Measurements from ENCODE around the gene C6orf120.
A peak's percentile ranks its signal among the peaks of the same experiment; 100 is the strongest.

The C6orf120 gene

DNA sequence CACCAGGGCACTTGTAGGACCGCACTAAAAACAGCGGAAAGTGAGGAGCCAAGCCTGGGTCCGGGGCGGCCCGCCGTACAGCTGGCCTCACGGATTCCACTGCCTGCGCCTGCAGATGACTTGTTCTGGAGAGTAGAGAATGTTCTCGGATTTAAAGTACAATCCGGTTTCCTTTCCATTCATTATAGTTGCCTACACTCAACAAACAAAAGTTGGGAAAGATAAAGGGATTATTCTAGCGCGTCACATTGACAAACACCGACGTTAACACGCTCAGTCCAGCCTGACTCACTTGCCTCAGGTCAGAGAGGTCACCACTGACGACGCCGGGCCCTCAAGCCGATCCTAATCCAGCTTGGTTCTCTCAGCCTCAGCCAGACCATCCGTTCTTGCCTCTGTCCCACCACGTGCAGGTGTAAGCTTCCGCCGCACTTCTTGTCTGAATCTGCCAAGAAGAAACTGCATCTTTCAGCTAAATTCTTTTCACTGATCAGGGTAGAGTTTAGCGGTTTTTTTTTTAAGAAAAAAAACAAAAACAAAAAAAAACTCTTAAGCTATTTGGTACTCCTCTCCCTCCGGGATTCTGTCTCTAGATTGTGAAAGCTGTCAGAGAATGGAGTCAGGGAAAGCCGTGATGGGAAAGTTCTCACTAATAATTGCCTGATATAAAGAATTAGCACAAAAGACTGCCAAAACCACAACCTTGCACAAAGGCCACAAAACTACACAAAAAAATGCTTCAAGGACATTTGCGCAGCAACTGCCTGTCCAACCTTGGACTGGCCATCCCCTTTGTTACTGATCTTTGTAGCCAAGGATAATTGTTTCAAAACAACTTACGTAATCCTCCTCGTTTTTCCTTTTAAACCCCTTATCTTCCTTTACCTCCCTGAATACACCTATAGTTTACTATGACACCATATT is 23.5 kb downstream of the C6orf120 start:
- no peak for DNase-seq (ENCODE audit: low spot score)

DNA sequence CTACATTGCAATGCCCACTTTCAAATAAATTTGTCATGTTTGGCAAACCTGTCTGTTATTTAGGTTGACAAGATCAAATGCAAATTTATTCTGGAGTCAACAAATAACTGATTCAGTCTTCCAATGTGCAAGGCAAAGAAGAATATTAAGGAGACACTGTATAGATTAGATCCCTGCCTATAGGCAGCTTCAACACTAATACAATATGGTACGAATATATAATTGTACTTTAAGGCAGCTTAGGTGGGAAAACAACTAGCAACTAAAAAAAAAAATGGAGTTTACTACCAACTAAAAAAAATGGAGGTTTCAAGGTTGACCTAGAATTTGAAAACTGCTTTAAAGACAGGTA is 24.1 kb downstream of the C6orf120 start:
- DNase-seq (ENCODE audit: low spot score): no peak

DNA sequence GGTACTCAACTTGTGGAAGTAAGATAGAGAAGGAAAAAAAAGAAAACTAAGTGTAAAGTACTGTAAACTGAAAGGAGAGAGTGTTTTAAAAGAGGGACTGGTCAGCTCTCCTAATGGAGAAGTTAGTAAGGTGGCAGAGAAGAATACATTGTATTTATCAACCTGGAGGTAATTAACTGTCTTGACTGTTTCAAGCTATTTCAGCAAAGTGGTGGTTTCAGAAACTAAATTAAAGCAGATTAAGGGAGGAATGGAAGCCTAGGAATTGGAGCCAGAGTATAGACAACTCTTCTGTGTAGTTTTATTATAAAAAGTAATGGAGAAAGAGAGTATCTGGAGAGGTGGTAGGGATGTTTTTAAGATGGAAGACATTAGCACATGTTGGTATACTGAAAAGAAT is 25.0 kb downstream of the C6orf120 start:
- no peak for DNase-seq (ENCODE audit: low spot score)

DNA sequence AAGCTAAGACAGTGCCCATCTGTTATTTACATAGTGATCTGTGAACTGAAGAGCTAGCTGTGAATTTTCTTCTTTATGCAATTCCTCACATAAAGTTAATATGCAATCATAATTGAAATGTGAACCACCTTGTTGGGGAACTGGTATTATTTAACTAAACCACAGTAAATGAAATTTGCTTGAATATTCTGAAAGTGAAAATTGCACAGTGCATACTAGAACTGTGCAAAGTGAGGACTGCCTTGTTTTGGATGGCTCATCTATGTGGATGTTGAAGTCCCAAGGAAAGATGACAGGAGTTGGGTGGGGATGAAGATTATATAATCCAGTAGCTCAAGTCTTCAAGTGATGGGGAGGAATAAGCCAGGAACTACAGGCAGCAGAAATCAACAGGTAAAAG is 28.0 kb downstream of the C6orf120 start:
- DNase-seq (ENCODE audit: low spot score): no peak

DNA sequence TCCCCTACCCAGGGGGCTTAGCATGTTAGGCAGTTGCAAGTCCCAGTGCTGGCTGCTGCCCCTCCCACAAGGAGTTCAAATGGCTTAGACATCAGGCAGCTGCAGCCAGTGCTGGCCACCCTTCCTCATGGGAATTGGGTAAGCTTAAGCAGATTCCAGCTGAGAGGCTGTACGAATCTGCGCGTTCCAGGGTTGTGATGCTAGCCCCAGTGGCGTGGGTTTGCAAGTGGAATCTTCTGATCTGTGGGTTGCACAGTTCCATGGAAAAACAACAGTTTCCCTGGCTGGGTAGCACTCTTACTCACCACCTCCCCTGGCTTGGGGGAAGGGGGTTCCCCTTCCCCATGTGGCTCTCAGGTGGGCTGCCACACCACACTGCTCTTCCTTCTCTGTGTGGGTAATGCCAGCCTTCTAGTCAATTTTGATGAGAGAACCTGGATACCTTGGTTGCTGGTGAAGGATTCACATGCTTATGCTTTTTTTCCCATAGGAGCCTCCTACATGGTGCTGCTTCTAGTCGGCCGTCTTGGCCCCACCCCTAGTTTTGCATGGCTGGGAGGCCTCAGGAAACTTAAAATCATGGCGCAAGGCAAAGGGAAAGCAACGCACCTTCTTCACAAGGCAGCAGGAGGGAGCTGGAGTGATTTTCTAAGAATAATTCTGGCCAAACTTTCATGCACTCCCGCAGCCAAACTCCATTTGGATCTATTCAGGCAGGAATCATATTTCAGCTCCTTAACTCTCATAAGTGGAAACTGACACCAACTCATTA is 36.5 kb downstream of the C6orf120 start:
- no peak for DNase-seq (ENCODE audit: low spot score)

DNA sequence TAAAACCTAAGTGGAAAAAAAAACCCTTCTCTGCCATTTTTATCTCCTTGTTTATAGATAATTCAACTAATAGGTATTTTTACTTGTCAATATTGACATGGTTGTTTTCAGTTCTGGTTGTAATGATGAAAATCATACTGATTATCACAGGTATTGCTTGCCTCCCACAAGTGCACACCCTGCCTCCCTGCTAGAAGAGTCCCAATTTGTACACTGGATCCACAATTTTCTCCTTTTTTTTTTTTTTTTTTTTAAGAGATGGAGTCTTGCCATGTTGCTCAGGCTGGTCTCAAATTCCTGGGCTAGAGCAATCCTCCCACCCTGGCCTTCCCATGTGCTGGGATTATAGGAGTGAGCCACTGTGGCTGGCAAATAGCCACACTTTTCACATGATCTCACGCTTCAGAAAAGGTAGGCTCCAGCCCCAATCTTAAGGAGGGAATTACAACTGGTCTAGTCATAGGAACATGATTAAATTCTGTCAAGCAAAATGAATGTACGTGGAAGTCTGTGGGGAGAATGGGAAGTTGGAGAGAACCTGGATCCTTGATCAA is 37.1 kb downstream of the C6orf120 start:
- no peak for DNase-seq (ENCODE audit: low spot score)

DNA sequence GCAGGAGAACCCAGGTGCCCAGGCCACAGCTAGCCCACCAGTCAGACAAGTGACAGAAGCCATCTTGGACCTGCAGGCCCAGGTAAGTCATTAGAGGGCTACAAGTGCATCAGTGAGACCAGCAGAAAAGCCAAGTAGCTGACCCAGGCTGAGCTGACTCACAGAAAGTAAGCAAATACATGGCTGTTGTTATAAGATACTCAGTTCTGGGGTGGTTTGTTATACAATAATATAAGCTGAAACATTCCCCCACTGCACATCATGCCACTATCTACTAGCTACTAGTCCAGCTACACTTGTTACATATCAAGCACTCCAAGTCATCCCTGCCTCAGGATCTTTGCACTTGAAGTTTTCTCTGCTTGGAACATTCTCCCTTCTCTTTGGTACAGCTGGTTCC is 39.4 kb downstream of the C6orf120 start:
- no peak for DNase-seq (ENCODE audit: low spot score)

DNA sequence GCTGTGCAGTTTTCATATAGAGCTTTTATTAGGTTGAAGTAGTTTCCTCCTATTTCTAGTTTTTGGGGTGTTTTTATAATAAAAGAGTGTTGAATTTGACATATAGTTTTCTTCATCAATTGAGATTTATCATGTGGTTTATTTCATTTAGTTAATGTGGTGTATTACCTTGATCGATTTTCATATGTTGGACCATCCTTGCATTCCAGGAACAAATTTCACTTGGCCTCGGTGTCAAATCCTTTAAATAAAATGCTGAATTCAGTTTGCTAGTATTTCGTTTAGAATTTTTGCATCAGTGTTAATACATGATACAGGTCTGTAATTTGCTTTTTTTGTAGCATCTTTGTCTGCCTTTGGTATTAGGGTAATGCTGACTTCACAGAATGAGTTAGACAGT is 43.5 kb downstream of the C6orf120 start:
- no peak for DNase-seq (ENCODE audit: low spot score)

DNA sequence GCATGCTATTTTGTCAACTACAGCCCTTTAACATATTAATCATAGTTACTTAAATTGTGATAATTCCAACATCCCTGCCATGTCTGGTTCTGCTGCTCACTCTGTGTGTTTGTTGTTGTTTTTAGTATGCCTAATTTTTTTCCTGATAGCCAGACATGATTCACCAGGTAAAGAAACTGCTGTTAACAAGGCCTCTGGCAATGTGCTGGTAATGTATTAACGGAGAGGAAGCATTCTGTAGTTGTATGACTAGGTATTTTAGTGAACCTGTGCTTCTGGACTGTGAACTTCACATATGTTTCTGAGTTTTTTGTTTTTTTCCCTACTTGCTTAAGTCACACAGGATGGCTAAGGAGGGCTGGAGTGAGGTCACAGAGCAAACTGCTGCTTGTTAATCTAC is 44.6 kb downstream of the C6orf120 start:
- DNase-seq (ENCODE audit: low spot score): no peak

DNA sequence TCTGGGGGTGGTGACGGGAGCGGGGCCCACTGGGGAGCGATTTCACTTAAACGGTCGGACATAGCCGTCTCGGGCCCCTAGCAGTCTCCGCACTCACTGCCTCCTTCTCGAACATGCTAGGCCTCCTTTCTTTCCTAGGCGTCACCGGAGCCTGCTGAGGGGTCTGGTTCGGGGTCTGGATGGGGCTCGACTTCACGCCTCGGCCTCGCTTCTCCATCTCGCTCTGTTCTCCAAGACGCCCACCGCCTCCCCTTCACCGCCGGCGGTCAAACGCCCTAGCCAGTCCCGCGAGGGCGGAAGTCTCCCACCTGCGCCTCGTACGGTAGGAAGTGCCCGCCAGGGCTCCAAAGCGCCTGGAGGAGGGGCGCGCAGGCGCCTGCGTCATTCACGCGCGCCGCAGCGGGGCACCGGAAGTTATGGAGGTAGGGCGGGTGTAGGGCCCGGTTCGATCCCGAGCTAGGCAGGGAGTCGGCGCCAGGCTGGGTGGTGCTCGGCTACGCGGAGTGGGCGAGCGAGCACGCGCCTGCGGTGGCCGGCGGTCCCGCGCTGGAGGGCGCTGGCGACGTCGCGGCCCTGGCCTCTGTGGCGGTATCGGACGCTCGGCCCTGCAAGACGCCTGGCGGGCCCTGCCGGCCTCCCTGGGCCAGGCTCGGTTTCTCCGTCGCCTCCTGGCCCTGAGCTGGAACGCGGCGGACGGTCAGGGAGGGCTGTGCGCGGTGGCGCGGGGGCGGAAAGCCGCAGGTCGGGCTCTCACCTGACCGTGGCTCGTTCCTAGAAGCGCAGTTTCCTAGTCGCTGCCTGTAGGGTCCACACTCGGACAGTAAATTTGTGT is 49.5 kb downstream of the C6orf120 start, which contains the start of the genes DYNLT2 and ERMARD:
DYNLT2 (minus strand) TSS at position 331 of the 832 bp plus-strand sequence; CDS start at position 217, 114 bp downstream.
ERMARD (plus strand) TSS at position 381 of the 832 bp plus-strand sequence; CDS start at position 417, 36 bp downstream.
- peak; percentile 97 for DNase-seq (ENCODE audit: low spot score)

DNA sequence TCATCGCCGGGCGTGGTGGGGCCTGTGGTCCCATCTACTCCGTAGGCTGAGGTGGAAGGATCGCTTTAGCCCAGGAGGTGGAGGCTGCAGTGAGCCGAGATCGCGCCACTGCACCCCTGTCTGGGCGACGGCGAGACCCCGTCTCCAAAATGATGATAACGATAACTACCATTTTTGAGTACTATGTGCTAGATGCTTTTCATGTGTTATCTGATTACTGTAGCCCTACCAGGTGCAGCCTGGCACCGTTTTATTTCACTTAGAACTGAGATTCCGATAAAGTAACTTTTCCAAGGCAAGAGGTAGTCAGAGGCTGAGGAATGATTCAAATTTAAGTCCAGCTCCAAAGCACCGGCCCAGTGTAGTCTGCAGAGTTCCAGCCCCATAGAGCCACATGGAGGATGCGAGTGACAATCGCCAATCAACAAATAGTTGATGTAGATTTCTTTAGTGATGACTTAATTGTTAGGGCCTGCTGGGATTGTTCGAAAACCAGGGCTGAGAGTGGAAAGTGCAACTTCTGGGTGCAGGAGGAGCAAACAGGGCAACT is 50.2 kb downstream of the C6orf120 start:
- no peak for DNase-seq (ENCODE audit: low spot score)
